Liver (tissue), 9 donors: ENCODE results near the gene PBX4. TPM values are rescaled to one million over a fixed set of nuclear protein-coding genes. Genes with fewer than 3 reads are reported as not detected.
A peak's percentile ranks its signal among the peaks of the same experiment; 100 is the strongest.

Experiments used
- DNase-seq: peaks from one replicate; pipeline ENCODE4 v3.0.0-alpha.2; 2017; ENCODE audit warnings: low spot score
- H3K27ac ChIP-seq, 2 donors: one replicate each; pipeline ENCODE4 v1.7.0; 2013; ENCODE audit warnings: inconsistent platforms in 2 of 2, low read length in 2 of 2, control low read depth in 1 of 2, low read depth in 1 of 2, mild to moderate bottlenecking in 1 of 2
- H3K27me3 ChIP-seq, 4 donors: one replicate each; pipeline versions ENCODE4 v1.6.1 to v1.7.0; 2013; ENCODE audit warnings: low read length in 3 of 4, inconsistent platforms in 1 of 4, mild to moderate bottlenecking in 1 of 4, moderate library complexity in 1 of 4; ENCODE audit not compliant: control insufficient read depth in 4 of 4, insufficient read depth in 4 of 4
- H3K36me3 ChIP-seq, 4 donors: one replicate each; pipeline versions ENCODE4 v1.6.1 to v1.7.0; 2013; ENCODE audit warnings: low read length in 3 of 4, mild to moderate bottlenecking in 3 of 4, low read depth in 1 of 4, moderate library complexity in 1 of 4; ENCODE audit not compliant: control insufficient read depth in 4 of 4, insufficient read depth in 3 of 4
- H3K4me1 ChIP-seq, 4 donors: one replicate each; pipeline versions ENCODE4 v1.6.1 to v1.7.0; 2013; ENCODE audit warnings: low read length in 3 of 4, mild to moderate bottlenecking in 3 of 4, moderate library complexity in 1 of 4; ENCODE audit not compliant: control insufficient read depth in 4 of 4, insufficient read depth in 4 of 4
- H3K4me3 ChIP-seq, 3 donors: one replicate each; pipeline versions ENCODE4 v1.6.1 to v1.7.0; 2013; ENCODE audit warnings: low read length in 3 of 3, control low read depth in 1 of 3, low read depth in 1 of 3, mild to moderate bottlenecking in 1 of 3
- H3K9ac ChIP-seq, 2 donors: one replicate each; pipeline ENCODE4 v1.7.0; 2013; ENCODE audit warnings: low read length in 2 of 2, mild to moderate bottlenecking in 2 of 2, moderate library complexity in 2 of 2, control low read depth in 1 of 2, low read depth in 1 of 2
- H3K9me3 ChIP-seq, 4 donors: one replicate each; pipeline versions ENCODE4 v1.6.1 to v1.7.0; 2013; ENCODE audit warnings: low read length in 3 of 4; ENCODE audit not compliant: control insufficient read depth in 4 of 4
- ATF3 ChIP-seq: IDR thresholded peaks from 2 replicates; pipeline ENCODE4 v1.6.1; 2016; ENCODE audit warnings: antibody characterized with exemption
- EGR1 ChIP-seq, 2 donors: IDR thresholded peaks; 2 replicates each; pipeline ENCODE4 v1.6.1; 2016 to 2018; ENCODE audit warnings: antibody characterized with exemption in 2 of 2, low read depth in 2 of 2
- FOXA2 ChIP-seq: IDR thresholded peaks from 2 replicates; pipeline ENCODE4 v1.6.1; 2016; ENCODE audit warnings: antibody characterized with exemption
- GABPA ChIP-seq, 2 donors: IDR thresholded peaks in 1 of 2; conservative IDR thresholded peaks in 1 of 2; 2 replicates each; pipeline ENCODE4 v1.6.1; 2016; ENCODE audit warnings: antibody characterized with exemption in 2 of 2, mild to moderate bottlenecking in 1 of 2, moderate library complexity in 1 of 2
- HNF4A ChIP-seq, 2 donors: conservative IDR thresholded peaks; 2 replicates each; pipeline ENCODE4 v1.6.1; 2016; ENCODE audit warnings: antibody characterized with exemption in 2 of 2, mild to moderate bottlenecking in 2 of 2
- HNF4G ChIP-seq: IDR thresholded peaks from 2 replicates; pipeline ENCODE4 v1.6.1; 2016; ENCODE audit warnings: antibody characterized with exemption
- JUND ChIP-seq, 2 donors: IDR thresholded peaks; 2 replicates each; pipeline ENCODE4 v1.6.1; 2016; ENCODE audit warnings: antibody characterized with exemption in 2 of 2
- MAX ChIP-seq: IDR thresholded peaks from 2 replicates; pipeline ENCODE4 v1.6.1; 2016; ENCODE audit warnings: antibody characterized with exemption
- RAD21 ChIP-seq, 2 donors: IDR thresholded peaks; 2 replicates each; pipeline ENCODE4 v1.6.1; 2016; ENCODE audit warnings: antibody characterized with exemption in 2 of 2, mild to moderate bottlenecking in 2 of 2
- REST ChIP-seq: IDR thresholded peaks from 2 replicates; pipeline ENCODE4 v1.6.1; 2016; ENCODE audit warnings: antibody characterized with exemption, mild to moderate bottlenecking
- RXRA ChIP-seq, 2 donors: IDR thresholded peaks; 2 replicates each; pipeline ENCODE4 v1.6.1; 2017 to 2018; ENCODE audit warnings: antibody characterized with exemption in 2 of 2, mild to moderate bottlenecking in 1 of 2
- SP1 ChIP-seq: IDR thresholded peaks from 2 replicates; pipeline ENCODE4 v1.6.1; 2018; ENCODE audit warnings: antibody characterized with exemption, mild to moderate bottlenecking
- TAF1 ChIP-seq: conservative IDR thresholded peaks from 2 replicates; pipeline ENCODE4 v1.6.1; 2016; ENCODE audit warnings: antibody characterized with exemption, mild to moderate bottlenecking
- YY1 ChIP-seq: IDR thresholded peaks from 2 replicates; pipeline ENCODE4 v1.6.1; 2016; ENCODE audit warnings: antibody characterized with exemption, mild to moderate bottlenecking
- WGBS: extraction: QIAGEN DNeasy Blood & Tissue Kit; methylation state at CpG from one replicate; pipeline ENCODE4 v1.1.7; 2013; 5-methylcytosine and 5-hydroxymethylcytosine counted together
- polyA plus RNA-seq, 2 donors: library from polyadenylated mRNA; stranded (reverse) in 1 of 2; unstranded in 1 of 2; fragments of 200-250 nt in 1 of 2; fragments of >200 nt in 1 of 2; fragmentation: Nextera tagmentation in 1 of 2; extraction: Ambion mirVana in 1 of 2; gene quantifications; one replicate each; pipeline versions ENCODE4 v1.2.1 to v1.2.3, GENCODE V29; 2013 to 2015
- total RNA-seq, 2 donors: library from RNA; depleted of rRNA; stranded (reverse); fragments of >200 nt; gene quantifications; one replicate each; pipeline ENCODE4 v1.2.3, GENCODE V29; 2014
- TF ChIP-seq, protein P1 (sequence below): fragments of 150-350 bp; IDR thresholded peaks from 2 replicates; pipeline ENCODE4 v1.5.1; 2017; ENCODE audit warnings: improper control_type of control experiment, low read depth, low read length; ENCODE audit not compliant: missing input control
- TF ChIP-seq, protein P2 (sequence below): IDR thresholded peaks from 2 replicates; pipeline ENCODE4 v1.6.1; 2016; ENCODE audit warnings: antibody characterized with exemption
- donor health status: healthy.
- donor health status: healthy.
- donor health status: healthy.
- donor health status: healthy.
- donor health status: healthy.

Gene PBX4
- total and polyA plus RNA-seq, 4 donors = 0.19 to 0.59 (median 0.21) TPM; not detected in 1

- Histone ChIP-seq H3K9ac (peak within 1 kb of the TSS; percentile 58 to 66), H3K9me3 (no peaks in the 10 kb centered on the region), H3K4me1 (peaks cover 1 to 15% (median 8%) of the 10 kb centered on the region in 4 donors), H3K27ac (peak within 1 kb of the TSS; percentile 43 to 73), H3K4me3 (peak within 1 kb of the TSS; percentile 71 to 89 (median 72)), H3K27me3 (no peaks in the 10 kb centered on the region), H3K36me3 (peaks cover 14 to 33% (median 19%) of the 10 kb centered on the region in 4 donors)
- WGBS = 2% methylated on average over 50 of the region's 50 CpGs
- peak; percentile 69 to 82 for TF ChIP-seq RAD21 (IDR thresholded peaks at IDR 0.05)
- TF ChIP-seq, protein P1, sequence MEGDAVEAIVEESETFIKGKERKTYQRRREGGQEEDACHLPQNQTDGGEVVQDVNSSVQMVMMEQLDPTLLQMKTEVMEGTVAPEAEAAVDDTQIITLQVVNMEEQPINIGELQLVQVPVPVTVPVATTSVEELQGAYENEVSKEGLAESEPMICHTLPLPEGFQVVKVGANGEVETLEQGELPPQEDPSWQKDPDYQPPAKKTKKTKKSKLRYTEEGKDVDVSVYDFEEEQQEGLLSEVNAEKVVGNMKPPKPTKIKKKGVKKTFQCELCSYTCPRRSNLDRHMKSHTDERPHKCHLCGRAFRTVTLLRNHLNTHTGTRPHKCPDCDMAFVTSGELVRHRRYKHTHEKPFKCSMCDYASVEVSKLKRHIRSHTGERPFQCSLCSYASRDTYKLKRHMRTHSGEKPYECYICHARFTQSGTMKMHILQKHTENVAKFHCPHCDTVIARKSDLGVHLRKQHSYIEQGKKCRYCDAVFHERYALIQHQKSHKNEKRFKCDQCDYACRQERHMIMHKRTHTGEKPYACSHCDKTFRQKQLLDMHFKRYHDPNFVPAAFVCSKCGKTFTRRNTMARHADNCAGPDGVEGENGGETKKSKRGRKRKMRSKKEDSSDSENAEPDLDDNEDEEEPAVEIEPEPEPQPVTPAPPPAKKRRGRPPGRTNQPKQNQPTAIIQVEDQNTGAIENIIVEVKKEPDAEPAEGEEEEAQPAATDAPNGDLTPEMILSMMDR = peak; percentile 61
- no peak for TF ChIP-seq EGR1 (IDR thresholded peaks at IDR 0.05; ENCODE audit: low read depth in 2 of 2)
- DNase-seq = peak; percentile 83
Observed at GRCh38 chr19:19643158-19644053, 24.9 kb upstream of the PBX4 start, which contains the start of gene GMIP. TSS of gene GMIP (minus strand) at chr19:19643657. CDS start at chr19:19643529, 128 bp downstream.

DNA sequence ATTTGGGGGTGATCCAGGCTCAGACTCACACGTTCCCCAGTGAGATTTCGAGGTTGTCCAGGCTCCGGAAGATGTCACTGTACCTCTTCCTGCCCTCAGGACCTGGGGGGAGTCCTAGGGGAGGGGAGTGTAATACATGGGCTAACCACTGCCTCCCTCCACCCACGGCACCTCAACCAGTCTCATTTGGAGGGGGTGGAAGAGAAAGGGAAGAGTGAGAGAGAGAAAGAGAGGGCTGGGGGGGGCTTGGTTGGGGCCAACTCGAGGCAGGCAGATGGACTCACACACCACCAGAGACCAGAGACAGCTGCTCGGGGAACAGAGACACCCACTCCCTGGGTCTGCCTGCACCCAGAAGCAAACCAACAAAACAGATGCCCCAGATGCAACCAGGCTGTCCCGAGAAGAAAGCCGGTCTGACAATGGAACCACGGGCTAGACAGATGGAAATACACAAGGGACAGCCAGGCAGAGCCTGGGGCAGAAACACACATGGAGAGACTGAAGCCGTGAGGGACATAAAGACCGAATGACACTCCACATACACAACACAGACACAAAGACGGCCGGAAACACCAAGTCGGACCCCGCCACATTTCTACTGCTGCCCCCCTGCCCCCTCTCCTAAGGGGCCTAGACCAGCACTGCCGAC lies 24.1 kb upstream of the PBX4 start:
- peak overlapping the region; percentile 58 to 66 for H3K9ac ChIP-seq
- H3K27ac ChIP-seq = peak overlapping the region; percentile 43 to 73
- WGBS = 33% methylated on average over 16 of the region's 16 CpGs
- H3K9me3 ChIP-seq = no peaks in the 10 kb centered on the region
- H3K36me3 ChIP-seq = peaks cover 14 to 29% (median 19%) of the 10 kb centered on the region in 4 donors
- peaks cover 1 to 15% (median 8%) of the 10 kb centered on the region in 4 donors for H3K4me1 ChIP-seq
- no peak for DNase-seq
- peak overlapping the region; percentile 71 to 89 (median 72) for H3K4me3 ChIP-seq
- TF ChIP-seq JUND (IDR thresholded peaks at IDR 0.05) (no peak), MAX (no peak), REST (no peak), ATF3 (no peak), YY1 (no peak), RXRA (IDR thresholded peaks at IDR 0.05) (no peak), FOXA2 (no peak), GABPA (IDR thresholded peaks at IDR 0.05 in 1 of 2, conservative IDR thresholded peaks at IDR 0.05 in 1 of 2) (no peak), HNF4G (no peak), EGR1 (IDR thresholded peaks at IDR 0.05; ENCODE audit: low read depth in 2 of 2) (no peak), SP1 (no peak), TAF1 (no peak), HNF4A (conservative IDR thresholded peaks at IDR 0.05) (no peak)
- TF ChIP-seq, protein P2, sequence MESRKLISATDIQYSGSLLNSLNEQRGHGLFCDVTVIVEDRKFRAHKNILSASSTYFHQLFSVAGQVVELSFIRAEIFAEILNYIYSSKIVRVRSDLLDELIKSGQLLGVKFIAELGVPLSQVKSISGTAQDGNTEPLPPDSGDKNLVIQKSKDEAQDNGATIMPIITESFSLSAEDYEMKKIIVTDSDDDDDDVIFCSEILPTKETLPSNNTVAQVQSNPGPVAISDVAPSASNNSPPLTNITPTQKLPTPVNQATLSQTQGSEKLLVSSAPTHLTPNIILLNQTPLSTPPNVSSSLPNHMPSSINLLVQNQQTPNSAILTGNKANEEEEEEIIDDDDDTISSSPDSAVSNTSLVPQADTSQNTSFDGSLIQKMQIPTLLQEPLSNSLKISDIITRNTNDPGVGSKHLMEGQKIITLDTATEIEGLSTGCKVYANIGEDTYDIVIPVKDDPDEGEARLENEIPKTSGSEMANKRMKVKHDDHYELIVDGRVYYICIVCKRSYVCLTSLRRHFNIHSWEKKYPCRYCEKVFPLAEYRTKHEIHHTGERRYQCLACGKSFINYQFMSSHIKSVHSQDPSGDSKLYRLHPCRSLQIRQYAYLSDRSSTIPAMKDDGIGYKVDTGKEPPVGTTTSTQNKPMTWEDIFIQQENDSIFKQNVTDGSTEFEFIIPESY = no peak
- no peaks in the 10 kb centered on the region for H3K27me3 ChIP-seq
